IMR-90 (cell line): Measurements from ENCODE around the gene ABTB2. TPM values are rescaled to one million over a fixed set of nuclear protein-coding genes. Genes with fewer than 3 reads are reported as not detected.

ENCODE experiments used
- ATAC-seq: fragments of 200-7000 bp; cut with Tn5 transposase; 2 replicates; pipeline ENCODE4 v1.9.1; 2020; ENCODE audit warnings: low read depth, mild to moderate bottlenecking, moderate library complexity
- BruUV-seq: library from RNA; stranded (reverse); fragments of 400-500 nt; replicated peaks from 2 replicates; lab custom pipeline; 2021; lab: Mats Ljungman, UMichigan
- CTCF ChIA-PET: fragments of 300-600 bp; formaldehyde crosslinking; extraction: SDS; loops from one replicate; lab custom pipeline; 2021; ENCODE audit warnings: antibody characterized with exemption; lab: Yijun Ruan, JAX
- POLR2A ChIA-PET: fragments of 300-600 bp; sonication (Branson Sonifier 250); formaldehyde crosslinking; loops from one replicate; lab custom pipeline; 2022; ENCODE audit warnings: antibody characterized with exemption; ENCODE audit not compliant: unreplicated experiment; lab: Charles Lee
- DNase-seq: peaks from one replicate; pipeline ENCODE4 v3.0.0; 2013
- H2AFZ ChIP-seq: replicated peaks from 2 replicates; pipeline ENCODE3; 2013; ENCODE audit warnings: low read length, mild to moderate bottlenecking; ENCODE audit not compliant: poor library complexity
- H2AK5ac ChIP-seq: 2 replicates; pipeline ENCODE4 v1.6.1; 2013; ENCODE audit warnings: low read depth, low read length, inconsistent platforms
- H2AK9ac ChIP-seq: replicated peaks from 2 replicates; pipeline ENCODE3; 2013; ENCODE audit warnings: mild to moderate bottlenecking, low read depth, low read length, moderate library complexity; ENCODE audit not compliant: poor library complexity
- H2BK120ac ChIP-seq: 2 replicates; pipeline ENCODE4 v1.6.1; 2013; ENCODE audit warnings: low read depth, low read length, inconsistent platforms
- H2BK15ac ChIP-seq: 3 replicates; pipeline ENCODE4 v1.6.1; 2013; ENCODE audit warnings: low read depth, low read length, inconsistent platforms
- H2BK20ac ChIP-seq: 2 replicates; pipeline ENCODE4 v1.6.1; 2013; ENCODE audit warnings: low read depth, mild to moderate bottlenecking, inconsistent platforms, low read length, moderate library complexity
- H2BK5ac ChIP-seq: 2 replicates; pipeline ENCODE4 v1.6.1; 2013; ENCODE audit warnings: mild to moderate bottlenecking, low read depth, low read length, inconsistent platforms; ENCODE audit not compliant: poor library complexity, severe bottlenecking
- H3K14ac ChIP-seq: replicated peaks from 2 replicates; pipeline ENCODE4 v1.6.1; 2013; ENCODE audit warnings: low read depth, low read length, inconsistent platforms
- H3K18ac ChIP-seq: 2 replicates; pipeline ENCODE4 v1.6.1; 2013; ENCODE audit warnings: low read depth, low read length, control low read depth
- H3K23ac ChIP-seq: 2 replicates; pipeline ENCODE4 v1.6.1; 2013; ENCODE audit warnings: low read depth, low read length, inconsistent platforms
- H3K27ac ChIP-seq: 2 replicates; pipeline ENCODE4 v1.5.1; 2013; ENCODE audit warnings: mild to moderate bottlenecking, control low read depth, low read length; ENCODE audit not compliant: insufficient read depth
- H3K27me3 ChIP-seq: 2 replicates; pipeline ENCODE4 v1.6.1; 2013; ENCODE audit warnings: low read length; ENCODE audit not compliant: control insufficient read depth, insufficient read depth
- H3K36me3 ChIP-seq: 2 replicates; pipeline ENCODE4 v1.6.1; 2013; ENCODE audit warnings: low read length, mixed read lengths; ENCODE audit not compliant: control insufficient read depth, insufficient read depth
- H3K4ac ChIP-seq: 2 replicates; pipeline ENCODE4 v1.6.1; 2013; ENCODE audit warnings: low read depth, low read length, inconsistent platforms
- H3K4me1 ChIP-seq: 2 replicates; pipeline ENCODE4 v1.6.1; 2013; ENCODE audit warnings: low read length, mixed read lengths; ENCODE audit not compliant: control insufficient read depth, insufficient read depth
- H3K4me2 ChIP-seq: 2 replicates; pipeline ENCODE4 v1.6.1; 2013; ENCODE audit warnings: low read depth, mild to moderate bottlenecking, control low read depth, low read length, moderate library complexity
- H3K4me3 ChIP-seq: 2 replicates; pipeline ENCODE4 v1.5.1; 2013; ENCODE audit warnings: low read depth, mild to moderate bottlenecking, control low read depth, low read length, moderate library complexity; ENCODE audit not compliant: insufficient read depth
- H3K56ac ChIP-seq: 2 replicates; pipeline ENCODE4 v1.6.1; 2013; ENCODE audit warnings: low read length, inconsistent platforms; ENCODE audit not compliant: insufficient read depth; ENCODE audit errors: extremely low read depth
- H3K79me1 ChIP-seq, 2 experiments: 2 replicates each; pipeline ENCODE4 v1.6.1; 2013; ENCODE audit warnings: low read length in 2 of 2, inconsistent platforms in 1 of 2, low read depth in 1 of 2
- H3K9ac ChIP-seq: 2 replicates; pipeline ENCODE4 v1.6.1; 2013; ENCODE audit warnings: low read depth, low read length, control low read depth
- H3K9me1 ChIP-seq: 2 replicates; pipeline ENCODE4 v1.6.1; 2013; ENCODE audit warnings: low read length, inconsistent platforms; ENCODE audit not compliant: insufficient read depth
- H3K9me3 ChIP-seq: 2 replicates; pipeline ENCODE4 v1.6.1; 2013; ENCODE audit warnings: low read length; ENCODE audit not compliant: control insufficient read depth, insufficient read depth
- H4K20me1 ChIP-seq: 2 replicates; pipeline ENCODE4 v1.6.1; 2013; ENCODE audit warnings: low read length, inconsistent platforms; ENCODE audit not compliant: insufficient read depth
- H4K5ac ChIP-seq: 2 replicates; pipeline ENCODE4 v1.6.1; 2013; ENCODE audit warnings: mild to moderate bottlenecking, low read depth, low read length, control low read depth
- H4K8ac ChIP-seq, 2 experiments: 2 replicates each; pipeline ENCODE4 v1.6.1; 2013; ENCODE audit warnings: low read depth in 2 of 2, low read length in 2 of 2, control low read depth in 1 of 2, inconsistent platforms in 1 of 2
- H4K91ac ChIP-seq: 2 replicates; pipeline ENCODE4 v1.6.1; 2013; ENCODE audit warnings: low read depth, low read length, inconsistent platforms; ENCODE audit not compliant: insufficient read depth
- BHLHE40 ChIP-seq: fragments of 150-350 bp; IDR thresholded peaks from 2 replicates; pipeline ENCODE4 v1.6.1; 2016; ENCODE audit warnings: mild to moderate bottlenecking, low read depth, low read length
- CTCF ChIP-seq: conservative IDR thresholded peaks from 2 replicates; pipeline ENCODE4 v1.5.1; 2012; ENCODE audit warnings: mild to moderate bottlenecking, low read depth, low read length, improper control_type of control experiment
- MAZ ChIP-seq: IDR thresholded peaks from 2 replicates; pipeline ENCODE4 v1.6.1; 2012; ENCODE audit warnings: low read depth, mild to moderate bottlenecking, low read length, improper control_type of control experiment, moderate library complexity, borderline replicate concordance
- MXI1 ChIP-seq: IDR thresholded peaks from 2 replicates; pipeline ENCODE4 v1.6.1; 2012; ENCODE audit warnings: low read depth, mild to moderate bottlenecking, low read length, moderate library complexity, borderline replicate concordance
- NFE2L2 ChIP-seq: fragments of 150-350 bp; IDR thresholded peaks from 2 replicates; pipeline ENCODE4 v1.6.1; 2016; ENCODE audit warnings: low read depth, mild to moderate bottlenecking, low read length
- RAD21 ChIP-seq: IDR thresholded peaks from 2 replicates; pipeline ENCODE4 v1.6.1; 2012; ENCODE audit warnings: low read length, improper control_type of control experiment
- RCOR1 ChIP-seq: IDR thresholded peaks from 2 replicates; pipeline ENCODE4 v1.6.1; 2012; ENCODE audit warnings: mild to moderate bottlenecking, low read length, improper control_type of control experiment; ENCODE audit not compliant: insufficient replicate concordance
- WGBS, 2 experiments: methylation state at CpG; one replicate each; pipeline versions ENCODE4 v1.1.5 to v1.1.7; 2013; ENCODE audit warnings: missing lambda C conversion rate in 2 of 2; ENCODE audit not compliant: insufficient read length in 1 of 2; ENCODE audit errors: extremely low coverage in 2 of 2; 5-methylcytosine and 5-hydroxymethylcytosine counted together
- dilution Hi-C: fragments of 300-500 bp; cut with HindIII; formaldehyde crosslinking; loops from one replicate; pipeline ENCODE4 v1.14.3; 2018; ENCODE audit warnings: low sequenced_read_pairs; ENCODE audit not compliant: unreplicated experiment
- in situ Hi-C: fragments of 300-500 bp; cut with MboI; formaldehyde crosslinking; loops from 3 replicates; pipeline ENCODE4 v1.14.3; 2019; ENCODE audit warnings: low sequenced_read_pairs, inconsistent platforms, mixed read lengths
- intact Hi-C: fragments of 100-400 bp; cut with micrococcal nuclease; formaldehyde crosslinking; loops from 2 replicates; pipeline ENCODE4 v1.10.0; 2022
- polyA plus RNA-seq, 3 experiments: library from polyadenylated mRNA; depleted of rRNA; stranded (reverse); fragments of >200 nt; gene quantifications; 2 replicates each; pipeline ENCODE4 v1.2.3, GENCODE V29; 2012; ENCODE audit warnings: low replicate concordance in 1 of 3
- total RNA-seq: library from RNA; depleted of rRNA; stranded (reverse); fragments of >200 nt; gene quantifications from 2 replicates; pipeline ENCODE4 v1.2.3, GENCODE V29; 2012

The ABTB2 gene
- total and polyA plus RNA-seq, 2 of the 4 experiments (the other 2 are of a cell fraction): 0.18 to 2.0 TPM

DNA sequence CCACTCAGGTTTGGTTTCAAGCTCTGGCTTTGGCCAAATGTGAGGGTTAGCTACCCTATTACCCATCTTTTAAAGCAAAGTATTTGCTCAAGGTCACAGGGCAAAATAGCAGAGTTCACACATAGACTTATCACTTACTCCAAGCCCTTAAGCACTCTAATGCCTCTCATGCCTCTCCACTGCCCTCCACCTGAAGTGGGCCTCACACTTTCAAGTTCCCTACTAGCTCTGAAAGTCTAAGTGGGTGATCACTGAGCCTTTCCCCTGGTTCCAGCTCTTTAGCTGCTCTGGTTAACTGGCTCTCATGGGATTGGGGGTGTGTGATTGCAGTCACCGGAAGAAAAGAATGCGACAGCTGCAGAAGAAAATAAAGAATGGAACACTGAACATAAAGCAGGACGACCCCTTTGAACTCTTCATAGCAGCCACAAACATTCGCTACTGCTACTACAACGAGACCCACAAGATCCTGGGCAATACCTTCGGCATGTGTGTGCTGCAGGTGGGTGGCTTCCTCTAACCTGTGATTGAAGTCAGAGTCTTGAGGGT lies 246.0 kb downstream of the ABTB2 start:
- ChIA-PET POLR2A (no interaction called here), CTCF (no interaction called here)
- no peak overlapping the region for H3K4me3 ChIP-seq
- H3K23ac ChIP-seq: no peak overlapping the region
- peaks cover 44% of the 10 kb centered on the region for H3K36me3 ChIP-seq
- H3K27ac ChIP-seq: no peak overlapping the region
- TF ChIP-seq MXI1 (no peak), MAZ (no peak), BHLHE40 (no peak), CTCF (no peak), RCOR1 (no peak), RAD21 (no peak), NFE2L2 (no peak)
- H3K56ac ChIP-seq: no peak overlapping the region
- no peaks in the 10 kb centered on the region for H3K27me3 ChIP-seq
- no peak overlapping the region for H4K91ac ChIP-seq
- no peak overlapping the region for H3K4me2 ChIP-seq
- in situ Hi-C loops: no loop called here
- no peak overlapping the region for H3K4ac ChIP-seq
- peaks cover 12 to 40% of the 10 kb centered on the region in 2 experiments; a peak in 3 of 4 replicates for H3K79me1 ChIP-seq
- no peaks in the 10 kb centered on the region for H3K4me1 ChIP-seq
- ATAC-seq (no peak), DNase-seq (no peak)
- H3K9ac ChIP-seq: no peak overlapping the region
- no CpG with 5 or more reads among the region's 6 CpGs for WGBS, 2 experiments
- H2AFZ ChIP-seq: no peak overlapping the region
- H2BK5ac ChIP-seq: no peak overlapping the region
- H4K8ac ChIP-seq: no peak overlapping the region
- H2AK5ac ChIP-seq: no peak overlapping the region
- H3K18ac ChIP-seq: no peak overlapping the region
- BruUV-seq: no TSS peak
- H4K20me1 ChIP-seq: no peaks in the 10 kb centered on the region; the same call in 1 of the 2 replicates
- dilution Hi-C loops: no loop called here
- H4K5ac ChIP-seq: no peak overlapping the region
- H3K14ac ChIP-seq: no peak overlapping the region
- no peak overlapping the region for H2AK9ac ChIP-seq
- no peak overlapping the region for H2BK120ac ChIP-seq
- intact Hi-C loops: no loop called here
- 0 out of 2 replicates have a peak, but pooled peaks cover 2% of the 10 kb centered on the region for H3K9me1 ChIP-seq
- no peaks in the 10 kb centered on the region for H3K9me3 ChIP-seq
- no peak overlapping the region for H2BK20ac ChIP-seq
- H2BK15ac ChIP-seq: no peak overlapping the region
